Neural cell (in vitro differentiated cells): ENCODE results near the gene SLC9A7. TPM values are rescaled to one million over a fixed set of nuclear protein-coding genes. Genes with fewer than 3 reads are reported as not detected.

ENCODE experiments used
- H2AFZ ChIP-seq: fragments of 200-600, 300-800 bp; sonication (generic), shearing (Covaris generic); 2 replicates; pipeline ENCODE4 v1.6.0; 2014; ENCODE audit warnings: low read depth, mild to moderate bottlenecking, antibody characterized with exemption, low read length, moderate library complexity
- H3F3A ChIP-seq: fragments of 200-600 bp; shearing (Covaris generic); 2 replicates; pipeline ENCODE4 v1.6.1; 2016; ENCODE audit warnings: mild to moderate bottlenecking, moderate library complexity, mixed read lengths, antibody characterized with exemption, low read length; ENCODE audit not compliant: insufficient read depth, poor library complexity, severe bottlenecking
- H3K27ac ChIP-seq: fragments of 200-600, 300-800 bp; sonication (generic), shearing (Covaris generic); 2 replicates; pipeline ENCODE4 v1.5.1; 2014; ENCODE audit warnings: mild to moderate bottlenecking, low read length, moderate library complexity
- H3K27me3 ChIP-seq: fragments of 300-800, 200-600 bp; sonication (generic), shearing (Covaris generic); 2 replicates; pipeline ENCODE4 v1.6.0; 2014; ENCODE audit warnings: mild to moderate bottlenecking, low read depth, low read length, moderate library complexity; ENCODE audit not compliant: insufficient read depth
- H3K36me3 ChIP-seq: fragments of 300-800, 200-600 bp; sonication (generic), shearing (Covaris generic); 2 replicates; pipeline ENCODE4 v1.5.1; 2014; ENCODE audit warnings: mild to moderate bottlenecking, antibody characterized with exemption, low read length, moderate library complexity; ENCODE audit not compliant: insufficient read depth
- H3K4me2 ChIP-seq: fragments of 300-800, 200-600 bp; sonication (generic), shearing (Covaris generic); 2 replicates; pipeline ENCODE4 v1.6.0; 2014; ENCODE audit warnings: mild to moderate bottlenecking, low read length
- H3K4me3 ChIP-seq: fragments of 300-800, 200-600 bp; sonication (generic), shearing (Covaris generic); 2 replicates; pipeline ENCODE4 v1.5.1; 2014; ENCODE audit warnings: mild to moderate bottlenecking, low read length, moderate library complexity
- H3K79me2 ChIP-seq: fragments of 200-600 bp; shearing (Covaris generic); replicated peaks from 2 replicates; pipeline ENCODE4 v1.6.0; 2014; ENCODE audit warnings: mild to moderate bottlenecking, low read length, moderate library complexity; ENCODE audit not compliant: insufficient read depth
- H3K9ac ChIP-seq: fragments of 300-800, 200-600 bp; sonication (generic), shearing (Covaris generic); 2 replicates; pipeline ENCODE4 v1.6.1; 2016; ENCODE audit warnings: mild to moderate bottlenecking, low read length, mixed read lengths
- H3K9me2 ChIP-seq: fragments of 200-600 bp; shearing (Covaris generic); 2 replicates; pipeline ENCODE4 v1.6.1; 2016; ENCODE audit warnings: mild to moderate bottlenecking, low read length, mixed read lengths; ENCODE audit not compliant: insufficient read depth
- H3K9me3 ChIP-seq: fragments of 200-600, 300-800 bp; sonication (generic), shearing (Covaris generic); 2 replicates; pipeline ENCODE4 v1.6.1; 2016; ENCODE audit warnings: mild to moderate bottlenecking, mixed run types, low read length, moderate library complexity, mixed read lengths
- H4K20me1 ChIP-seq: fragments of 200-600 bp; shearing (Covaris generic); 2 replicates; pipeline ENCODE4 v1.6.1; 2016; ENCODE audit warnings: mild to moderate bottlenecking, mixed run types; ENCODE audit not compliant: insufficient read depth
- EP300 ChIP-seq: fragments of 450-650 bp; conservative IDR thresholded peaks from 2 replicates; pipeline ENCODE4 v1.6.1; 2014; ENCODE audit warnings: antibody characterized with exemption, mild to moderate bottlenecking, moderate library complexity; ENCODE audit not compliant: poor library complexity, severe bottlenecking
- EZH2 ChIP-seq: fragments of 200-600, 300-800 bp; shearing (Covaris generic), sonication (generic); IDR thresholded peaks from 2 replicates; pipeline ENCODE4 v1.6.1; 2014; ENCODE audit warnings: antibody characterized with exemption, low read length, borderline replicate concordance, mild to moderate bottlenecking; ENCODE audit not compliant: insufficient read depth, poor library complexity, severe bottlenecking
- MXI1 ChIP-seq: fragments of 450-650 bp; conservative IDR thresholded peaks from 2 replicates; pipeline ENCODE4 v1.6.1; 2014; ENCODE audit warnings: antibody characterized with exemption, mild to moderate bottlenecking; ENCODE audit not compliant: poor library complexity, severe bottlenecking
- POLR2AphosphoS5 ChIP-seq: IDR thresholded peaks from 2 replicates; pipeline ENCODE4 v1.6.1; 2012
- RAD21 ChIP-seq: fragments of 450-650 bp; conservative IDR thresholded peaks from 2 replicates; pipeline ENCODE4 v1.6.1; 2014; ENCODE audit warnings: antibody characterized with exemption, mild to moderate bottlenecking, moderate library complexity
- REST ChIP-seq: IDR thresholded peaks from 2 replicates; pipeline ENCODE4 v1.6.1; 2012; ENCODE audit warnings: borderline replicate concordance
- SMC3 ChIP-seq: fragments of 450-650 bp; conservative IDR thresholded peaks from 2 replicates; pipeline ENCODE4 v1.6.1; 2014; ENCODE audit warnings: antibody characterized with exemption, mild to moderate bottlenecking, moderate library complexity; ENCODE audit not compliant: poor library complexity
- TAF1 ChIP-seq: IDR thresholded peaks from 2 replicates; pipeline ENCODE4 v1.6.1; 2012; ENCODE audit warnings: low read depth
- polyA plus RNA-seq: library from polyadenylated mRNA; depleted of rRNA; stranded (reverse); fragments of >200 nt; gene quantifications from 2 replicates; pipeline ENCODE4 v1.2.3, GENCODE V29; 2014
- TF ChIP-seq, protein P1 (sequence below): fragments of 450-650 bp; IDR thresholded peaks from 2 replicates; pipeline ENCODE4 v1.5.1; 2014; ENCODE audit warnings: antibody characterized with exemption, mild to moderate bottlenecking, moderate library complexity; ENCODE audit not compliant: poor library complexity, severe bottlenecking

Gene SLC9A7
- polyA plus RNA-seq, 1 donor from 2014 or later = 12.1 TPM

- Histone ChIP-seq H4K20me1 (no peaks in the 10 kb centered on the region), H3K4me2 (no peak overlapping the region), H3K36me3 (no peaks in the 10 kb centered on the region), H3K9ac (no peak overlapping the region), H3K27ac (no peak overlapping the region), H3K4me3 (no peak overlapping the region), H3K9me2 (no peaks in the 10 kb centered on the region), H2AFZ (no peak overlapping the region), H3F3A (no peaks in the 10 kb centered on the region), H3K79me2 (no peaks in the 10 kb centered on the region), H3K9me3 (no peaks in the 10 kb centered on the region), H3K27me3 (no peaks in the 10 kb centered on the region)
- no peak for TF ChIP-seq POLR2AphosphoS5
- no peak for TF ChIP-seq SMC3
- TF ChIP-seq EP300 = no peak
- TF ChIP-seq EZH2 = no peak
- TF ChIP-seq REST = no peak
- TF ChIP-seq RAD21 = no peak
- TF ChIP-seq MXI1 = no peak
- TF ChIP-seq, protein P1, sequence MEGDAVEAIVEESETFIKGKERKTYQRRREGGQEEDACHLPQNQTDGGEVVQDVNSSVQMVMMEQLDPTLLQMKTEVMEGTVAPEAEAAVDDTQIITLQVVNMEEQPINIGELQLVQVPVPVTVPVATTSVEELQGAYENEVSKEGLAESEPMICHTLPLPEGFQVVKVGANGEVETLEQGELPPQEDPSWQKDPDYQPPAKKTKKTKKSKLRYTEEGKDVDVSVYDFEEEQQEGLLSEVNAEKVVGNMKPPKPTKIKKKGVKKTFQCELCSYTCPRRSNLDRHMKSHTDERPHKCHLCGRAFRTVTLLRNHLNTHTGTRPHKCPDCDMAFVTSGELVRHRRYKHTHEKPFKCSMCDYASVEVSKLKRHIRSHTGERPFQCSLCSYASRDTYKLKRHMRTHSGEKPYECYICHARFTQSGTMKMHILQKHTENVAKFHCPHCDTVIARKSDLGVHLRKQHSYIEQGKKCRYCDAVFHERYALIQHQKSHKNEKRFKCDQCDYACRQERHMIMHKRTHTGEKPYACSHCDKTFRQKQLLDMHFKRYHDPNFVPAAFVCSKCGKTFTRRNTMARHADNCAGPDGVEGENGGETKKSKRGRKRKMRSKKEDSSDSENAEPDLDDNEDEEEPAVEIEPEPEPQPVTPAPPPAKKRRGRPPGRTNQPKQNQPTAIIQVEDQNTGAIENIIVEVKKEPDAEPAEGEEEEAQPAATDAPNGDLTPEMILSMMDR = no peak
- TF ChIP-seq TAF1 = no peak
Observed at GRCh38 chrX:46762963-46763362, 4.0 kb upstream of the SLC9A7 start.

GRCh38 chrX:46759645-46759974, 692 bp upstream of the SLC9A7 start:
- no peak overlapping the region for H3K27ac ChIP-seq
- no peaks in the 10 kb centered on the region for H3K9me2 ChIP-seq
- peak overlapping the region; percentile 36 for H3K9ac ChIP-seq
- H3K4me3 ChIP-seq = peak overlapping the region; percentile 64
- peak overlapping the region; percentile 30 for H3K4me2 ChIP-seq
- H3F3A ChIP-seq = no peaks in the 10 kb centered on the region
- H3K9me3 ChIP-seq = no peaks in the 10 kb centered on the region
- H3K27me3 ChIP-seq = no peaks in the 10 kb centered on the region
- no peaks in the 10 kb centered on the region for H4K20me1 ChIP-seq
- no peaks in the 10 kb centered on the region for H3K79me2 ChIP-seq
- no peak overlapping the region for H2AFZ ChIP-seq
- TF ChIP-seq POLR2AphosphoS5 (no peak), EP300 (no peak), REST (no peak), TAF1 (no peak), RAD21 (peak; percentile 32), EZH2 (no peak), SMC3 (peak; percentile 56), MXI1 (no peak)
- TF ChIP-seq, protein P1 = no peak
- no peaks in the 10 kb centered on the region for H3K36me3 ChIP-seq
